SK-N-SH treated with all-trans-retinoic acid at 6 μM for 48 hours (cell line): ENCODE measurements around the gene TRPM2.

Experiments used
- CREB5 ChIP-seq: fragments of 250-450 bp; sonication (Bioruptor Pico); IDR thresholded peaks from 2 replicates; pipeline ENCODE4 v1.5.1; 2020; ENCODE audit warnings: low read depth, mild to moderate bottlenecking, moderate library complexity
- ESRRG ChIP-seq: fragments of 250-450 bp; sonication (Bioruptor Pico); IDR thresholded peaks from 2 replicates; pipeline ENCODE4 v1.6.1; 2021; ENCODE audit warnings: mild to moderate bottlenecking
- POU6F1 ChIP-seq: fragments of 250-450 bp; sonication (Bioruptor Pico); IDR thresholded peaks from 2 replicates; pipeline ENCODE4 v1.8.0; 2021; ENCODE audit warnings: low read depth, mild to moderate bottlenecking, moderate library complexity, borderline replicate concordance
- PPARA ChIP-seq: fragments of 250-450 bp; sonication (Bioruptor Pico); IDR thresholded peaks from 2 replicates; pipeline ENCODE4 v1.5.0; 2020; ENCODE audit warnings: mild to moderate bottlenecking, borderline replicate concordance
- ZFP30 ChIP-seq: fragments of 450-650 bp; formaldehyde crosslinking; IDR thresholded peaks from 2 replicates; pipeline ENCODE4 v1.5.0; 2022; ENCODE audit warnings: mild to moderate bottlenecking, moderate library complexity
- TF ChIP-seq, protein P1 (sequence below): fragments of 250-450 bp; sonication (Bioruptor Pico); IDR thresholded peaks from 2 replicates; pipeline ENCODE4 v1.8.0; 2020; ENCODE audit warnings: mild to moderate bottlenecking, moderate library complexity, borderline replicate concordance

GRCh38 chr21:44315691-44316203 lies 37.7 kb upstream of the TRPM2 start:
- TF ChIP-seq CREB5 (CRISPR knock-in tag) (no peak), ZFP30 (CRISPR knock-in tag) (no peak), POU6F1 (CRISPR knock-in tag) (no peak), ESRRG (CRISPR knock-in tag) (no peak), PPARA (CRISPR knock-in tag) (no peak)
- TF ChIP-seq, protein P1, sequence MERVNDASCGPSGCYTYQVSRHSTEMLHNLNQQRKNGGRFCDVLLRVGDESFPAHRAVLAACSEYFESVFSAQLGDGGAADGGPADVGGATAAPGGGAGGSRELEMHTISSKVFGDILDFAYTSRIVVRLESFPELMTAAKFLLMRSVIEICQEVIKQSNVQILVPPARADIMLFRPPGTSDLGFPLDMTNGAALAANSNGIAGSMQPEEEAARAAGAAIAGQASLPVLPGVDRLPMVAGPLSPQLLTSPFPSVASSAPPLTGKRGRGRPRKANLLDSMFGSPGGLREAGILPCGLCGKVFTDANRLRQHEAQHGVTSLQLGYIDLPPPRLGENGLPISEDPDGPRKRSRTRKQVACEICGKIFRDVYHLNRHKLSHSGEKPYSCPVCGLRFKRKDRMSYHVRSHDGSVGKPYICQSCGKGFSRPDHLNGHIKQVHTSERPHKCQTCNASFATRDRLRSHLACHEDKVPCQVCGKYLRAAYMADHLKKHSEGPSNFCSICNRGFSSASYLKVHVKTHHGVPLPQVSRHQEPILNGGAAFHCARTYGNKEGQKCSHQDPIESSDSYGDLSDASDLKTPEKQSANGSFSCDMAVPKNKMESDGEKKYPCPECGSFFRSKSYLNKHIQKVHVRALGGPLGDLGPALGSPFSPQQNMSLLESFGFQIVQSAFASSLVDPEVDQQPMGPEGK (CRISPR knock-in tag) = no peak
